ENCODE measurements around the gene HTD2.

Gene HTD2

DNA sequence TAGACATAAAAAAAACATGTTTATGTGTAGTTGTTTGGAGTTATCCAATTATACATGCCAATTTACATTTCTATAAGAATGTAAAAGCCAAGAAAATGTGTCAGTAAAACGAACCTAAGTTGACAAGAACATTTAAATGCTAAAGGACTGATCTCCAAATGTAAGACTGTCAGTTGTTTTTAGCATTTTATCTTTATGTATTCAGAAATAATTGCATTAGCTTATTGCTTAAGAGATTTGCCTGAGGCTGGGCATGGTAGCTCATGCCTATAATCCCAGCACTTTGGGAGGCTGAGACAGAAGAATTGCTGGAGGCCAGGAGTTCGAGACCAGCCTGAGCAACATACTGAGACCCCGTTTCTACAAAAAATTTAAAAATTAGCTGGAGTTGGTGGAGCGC is 53.3 kb downstream of the HTD2 start:
- no peak for DNase-seq

DNA sequence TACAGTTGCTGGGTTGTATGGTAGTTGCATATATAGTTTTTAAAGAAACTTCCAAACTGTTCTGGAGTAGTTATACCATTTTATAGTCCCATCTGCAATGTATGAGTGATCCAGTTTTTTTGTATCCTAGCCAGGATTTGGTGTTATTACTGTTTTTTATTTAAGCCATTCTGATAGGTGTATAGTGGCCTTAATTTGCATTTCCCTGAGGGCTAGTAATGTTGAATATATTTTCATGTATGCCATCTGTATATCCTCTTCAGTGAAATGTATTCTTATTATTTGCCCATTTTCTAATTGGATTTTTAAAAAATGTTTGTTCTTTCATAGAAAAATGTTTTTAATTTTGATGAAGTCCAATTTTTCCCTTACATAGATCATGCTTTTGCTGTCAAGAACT is 55.5 kb downstream of the HTD2 start:
- DNase-seq: no peak

DNA sequence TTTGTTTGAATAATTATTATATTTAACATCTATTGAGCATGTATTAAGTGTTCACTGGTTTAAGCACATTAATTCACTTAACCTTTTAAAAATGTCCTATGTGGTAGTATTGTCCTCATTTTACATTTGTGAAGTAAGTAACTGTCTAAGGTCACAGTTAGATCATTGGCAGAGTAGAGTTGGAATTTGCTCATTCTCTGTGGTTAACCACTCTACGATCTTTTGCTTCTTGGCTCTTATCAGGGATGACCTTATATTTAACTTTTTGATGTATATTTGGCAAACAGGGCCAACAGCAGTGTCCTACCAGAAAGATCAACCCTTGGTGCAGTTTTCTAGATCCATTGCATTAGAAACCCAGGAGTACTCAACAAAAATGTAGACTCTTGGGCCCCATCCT is 60.4 kb downstream of the HTD2 start:
- no peak for DNase-seq

DNA sequence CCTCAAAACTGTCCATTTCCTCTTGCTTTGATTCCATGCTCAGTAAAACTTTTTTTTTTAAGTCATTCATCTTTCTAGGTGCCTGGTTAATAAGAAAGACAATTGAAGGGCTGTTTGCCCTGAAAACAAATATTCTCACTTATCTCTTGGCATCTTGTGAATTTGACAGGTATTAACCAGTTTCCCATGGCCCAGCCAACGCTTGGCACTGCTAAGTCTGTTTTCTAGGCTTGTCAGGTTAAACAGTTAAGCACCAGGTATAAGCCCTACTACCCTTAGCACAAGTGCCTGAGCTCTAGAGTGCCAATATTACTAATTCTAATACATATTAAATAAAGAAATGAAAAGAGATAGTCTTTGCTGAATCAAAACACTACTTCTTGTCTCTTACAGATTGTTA is 62.7 kb downstream of the HTD2 start:
- DNase-seq: no peak
